Astrocyte of the spinal cord (primary cell): ENCODE results near the gene CDH7.

Experiments
- DNase-seq: peaks from one replicate; pipeline ENCODE4 v3.0.0; 2011; ENCODE audit warnings: low read depth, low spot score
- H3K4me3 ChIP-seq: 2 replicates; pipeline ENCODE4 v1.5.1; 2011; ENCODE audit warnings: low read depth, mild to moderate bottlenecking, low read length, moderate library complexity
- CTCF ChIP-seq: IDR thresholded peaks from 2 replicates; pipeline ENCODE4 v1.5.1; 2012; ENCODE audit warnings: low read depth, mild to moderate bottlenecking, low read length, inconsistent platforms
- in situ Hi-C: cut with HindIII; loops from 2 replicates; pipeline ENCODE4 v1.10.0; 2017; ENCODE audit warnings: low sequenced_read_pairs

Gene CDH7

GRCh38 chr18:65817178-65817577, 66.4 kb downstream of the CDH7 start:
- TF ChIP-seq CTCF = no peak
- DNase-seq = no peak
- no peak overlapping the region for H3K4me3 ChIP-seq
- in situ Hi-C loops = no loop called here

- in situ Hi-C loops = no loop called here
- no peak for TF ChIP-seq CTCF
- no peak for DNase-seq
- no peak overlapping the region for H3K4me3 ChIP-seq
Observed at GRCh38 chr18:65821911-65822310, 71.1 kb downstream of the CDH7 start.

GRCh38 chr18:65822826-65823225, 72.0 kb downstream of the CDH7 start:
- no peak overlapping the region for H3K4me3 ChIP-seq
- DNase-seq = no peak
- no peak for TF ChIP-seq CTCF
- in situ Hi-C loops = no loop called here

- in situ Hi-C loops = no loop called here
- no peak for DNase-seq
Observed at GRCh38 chr18:65827444-65827843, 76.6 kb downstream of the CDH7 start.

GRCh38 chr18:65835881-65836280, 85.1 kb downstream of the CDH7 start:
- in situ Hi-C loops = no loop called here
- TF ChIP-seq CTCF = no peak
- no peak for DNase-seq
- H3K4me3 ChIP-seq = no peak overlapping the region

More at GRCh38 chr18:65827444-65827843, 76.6 kb downstream of the CDH7 start:
- TF ChIP-seq CTCF = no peak
- no peak overlapping the region for H3K4me3 ChIP-seq

GRCh38 chr18:65846107-65846506, 95.3 kb downstream of the CDH7 start:
- no peak for TF ChIP-seq CTCF
- in situ Hi-C loops = no loop called here
- no peak for DNase-seq
- no peak overlapping the region for H3K4me3 ChIP-seq

GRCh38 chr18:65852273-65852672, 101.5 kb downstream of the CDH7 start:
- no peak for TF ChIP-seq CTCF
- in situ Hi-C loops = no loop called here
- no peak for DNase-seq
- H3K4me3 ChIP-seq = no peak overlapping the region
